T-helper 2 cell treated with Interferon-gamma antibody and Interleukin-4, amounts not matched to agents 5 μg/mL and 100 μg/mL, for 36 hours (primary cell): ENCODE results near the gene MICU2.

Experiments
- DNase-seq: peaks from one replicate; pipeline ENCODE4 v3.0.0; 2021; ENCODE audit warnings: low spot score
- H3K27ac Mint-ChIP-seq: one replicate; pipeline ENCODE4 v1.8.0; 2021; ENCODE audit warnings: mild to moderate bottlenecking, mixed read lengths
- H3K27me3 Mint-ChIP-seq: one replicate; pipeline ENCODE4 v1.8.0; 2021; ENCODE audit warnings: low read depth, mixed read lengths
- H3K36me3 Mint-ChIP-seq: one replicate; pipeline ENCODE4 v1.8.0; 2021; ENCODE audit warnings: low read depth, mixed read lengths
- H3K4me1 Mint-ChIP-seq: one replicate; pipeline ENCODE4 v1.8.0; 2021; ENCODE audit warnings: low read depth, mixed read lengths
- H3K4me3 Mint-ChIP-seq: one replicate; pipeline ENCODE4 v1.8.0; 2022; ENCODE audit warnings: mild to moderate bottlenecking, moderate library complexity, mixed read lengths
- H3K9me3 Mint-ChIP-seq: one replicate; pipeline ENCODE4 v1.8.0; 2021; ENCODE audit warnings: mixed read lengths

The MICU2 gene

DNA sequence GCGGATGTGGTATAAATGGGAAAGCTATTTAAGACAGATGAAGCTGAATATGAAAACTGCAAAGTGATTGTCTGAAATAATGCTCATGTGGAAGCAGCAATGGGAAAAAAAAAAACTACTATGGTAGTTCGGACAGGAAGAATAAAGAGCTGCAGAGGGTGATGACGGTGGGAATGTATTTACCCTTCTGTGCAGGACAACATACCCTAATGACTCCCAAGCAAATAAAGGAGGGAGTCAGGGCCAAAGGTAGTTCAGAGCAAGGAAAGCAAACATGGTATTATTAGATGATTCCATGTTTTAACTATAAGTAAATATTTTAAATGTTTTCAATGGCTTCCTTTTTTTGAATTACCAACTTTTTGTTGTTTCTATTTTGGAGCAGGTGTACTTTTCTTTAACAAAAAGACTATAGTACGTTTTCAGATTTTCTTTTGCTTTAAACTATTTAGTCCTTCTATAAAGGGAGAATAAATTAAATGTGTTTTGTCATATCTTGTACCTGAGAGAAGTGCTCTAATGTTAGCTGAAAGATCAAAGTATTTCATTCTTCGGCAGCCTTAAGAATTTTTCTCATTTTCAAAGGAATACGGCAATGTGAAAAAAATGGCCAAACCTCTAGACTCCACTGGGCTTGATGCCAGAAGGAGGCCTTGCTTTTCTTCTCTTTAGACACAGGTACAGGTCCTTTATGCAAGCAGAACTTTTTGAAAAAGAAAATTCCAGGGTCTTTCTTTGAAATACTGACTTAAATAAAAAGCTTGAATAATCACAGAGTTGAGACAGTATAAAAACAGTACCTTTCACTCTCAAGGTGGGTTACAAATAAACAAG, 77.0 kb downstream of the MICU2 start:
- Mint-ChIP-seq H3K27me3 (no peaks in the 10 kb centered on the region), H3K36me3 (peaks cover 15% of the 10 kb centered on the region), H3K27ac (no peak overlapping the region), H3K4me1 (peaks cover 10% of the 10 kb centered on the region), H3K4me3 (no peak overlapping the region), H3K9me3 (no peaks in the 10 kb centered on the region)
- DNase-seq: no peak

GRCh38 chr13:21522847-21523246, 81.1 kb downstream of the MICU2 start:
- Mint-ChIP-seq H3K4me3 (no peak overlapping the region), H3K4me1 (no peaks in the 10 kb centered on the region), H3K36me3 (peaks cover 14% of the 10 kb centered on the region), H3K27ac (no peak overlapping the region), H3K27me3 (no peaks in the 10 kb centered on the region), H3K9me3 (no peaks in the 10 kb centered on the region)
- no peak for DNase-seq

DNA sequence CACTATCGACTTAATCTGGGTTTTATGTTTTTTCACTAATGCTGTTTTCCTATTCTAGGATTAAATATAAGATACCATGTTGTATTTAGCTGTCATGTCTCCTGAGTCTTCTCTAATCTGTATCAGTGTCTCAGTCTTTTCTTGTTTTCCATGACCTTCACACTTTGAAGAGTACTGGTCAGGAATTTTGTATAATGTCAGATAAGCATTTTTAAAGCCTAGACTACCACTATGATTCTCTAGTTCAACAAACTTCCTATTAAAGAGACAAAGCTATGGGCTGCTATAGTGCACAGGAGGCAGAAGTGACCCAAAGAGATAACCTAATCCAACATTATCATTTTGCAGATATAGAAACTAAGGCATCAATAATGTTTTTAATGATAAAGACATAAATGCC, 81.8 kb downstream of the MICU2 start:
- Mint-ChIP-seq H3K27ac (no peak overlapping the region), H3K27me3 (no peaks in the 10 kb centered on the region), H3K4me3 (no peak overlapping the region), H3K4me1 (no peaks in the 10 kb centered on the region), H3K36me3 (peaks cover 14% of the 10 kb centered on the region), H3K9me3 (no peaks in the 10 kb centered on the region)
- DNase-seq: no peak

GRCh38 chr13:21518617-21519144, 85.3 kb downstream of the MICU2 start:
- Mint-ChIP-seq H3K27me3 (no peaks in the 10 kb centered on the region), H3K27ac (no peak overlapping the region), H3K36me3 (peaks cover 9% of the 10 kb centered on the region), H3K4me3 (no peak overlapping the region), H3K4me1 (no peaks in the 10 kb centered on the region), H3K9me3 (no peaks in the 10 kb centered on the region)
- DNase-seq: no peak

DNA sequence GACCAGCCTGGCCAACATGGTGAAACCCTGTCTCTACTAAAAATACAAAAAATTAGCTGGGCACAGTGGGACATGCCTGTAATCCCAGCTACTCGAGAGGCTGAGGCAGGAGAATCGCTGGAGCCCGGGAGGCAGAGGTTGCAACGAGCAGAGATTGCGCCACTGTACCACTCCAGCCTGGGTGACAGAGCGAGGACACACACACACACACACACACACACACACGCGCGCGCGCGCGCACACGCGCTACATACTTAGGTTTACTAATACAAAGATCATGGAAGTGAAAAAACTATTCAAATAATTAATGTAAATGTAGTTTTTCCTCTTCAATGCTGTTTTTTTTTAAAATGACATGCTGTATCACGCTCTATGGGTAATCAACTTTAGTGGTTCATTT, 86.4 kb downstream of the MICU2 start:
- no peak overlapping the region for H3K27ac Mint-ChIP-seq
- DNase-seq: no peak
- no peak overlapping the region for H3K4me3 Mint-ChIP-seq
- no peaks in the 10 kb centered on the region for H3K27me3 Mint-ChIP-seq
- no peaks in the 10 kb centered on the region for H3K4me1 Mint-ChIP-seq
- H3K9me3 Mint-ChIP-seq: no peaks in the 10 kb centered on the region
- peaks cover 12% of the 10 kb centered on the region for H3K36me3 Mint-ChIP-seq

DNA sequence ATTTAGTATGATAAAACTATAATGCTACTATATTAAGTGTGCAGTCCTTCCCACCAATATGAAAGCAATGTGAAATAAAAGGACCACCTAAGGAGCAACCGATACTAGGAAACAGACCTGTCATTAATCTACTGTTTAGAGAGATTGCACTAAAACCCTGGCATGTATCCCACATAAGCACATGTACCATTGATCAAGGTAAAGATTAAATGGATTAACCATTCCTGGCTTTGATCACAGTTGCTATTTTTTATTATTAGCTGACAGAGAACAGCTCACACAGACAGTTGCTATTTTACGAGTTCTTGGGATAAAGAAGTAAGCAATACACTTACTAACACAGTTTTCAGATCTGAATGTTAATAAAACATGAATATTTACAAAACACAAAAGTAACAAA, 87.2 kb downstream of the MICU2 start:
- H3K9me3 Mint-ChIP-seq: no peaks in the 10 kb centered on the region
- no peaks in the 10 kb centered on the region for H3K27me3 Mint-ChIP-seq
- H3K27ac Mint-ChIP-seq: no peak overlapping the region
- no peak for DNase-seq
- H3K36me3 Mint-ChIP-seq: peaks cover 11% of the 10 kb centered on the region
- H3K4me1 Mint-ChIP-seq: no peaks in the 10 kb centered on the region
- no peak overlapping the region for H3K4me3 Mint-ChIP-seq

GRCh38 chr13:21511849-21512248, 92.1 kb downstream of the MICU2 start:
- no peaks in the 10 kb centered on the region for H3K4me1 Mint-ChIP-seq
- H3K9me3 Mint-ChIP-seq: no peaks in the 10 kb centered on the region
- no peak for DNase-seq
- H3K4me3 Mint-ChIP-seq: no peak overlapping the region
- H3K36me3 Mint-ChIP-seq: peaks cover 17% of the 10 kb centered on the region
- no peaks in the 10 kb centered on the region for H3K27me3 Mint-ChIP-seq
- H3K27ac Mint-ChIP-seq: no peak overlapping the region

- peaks cover 10% of the 10 kb centered on the region for H3K36me3 Mint-ChIP-seq
- no peak overlapping the region for H3K27ac Mint-ChIP-seq
- H3K27me3 Mint-ChIP-seq: no peaks in the 10 kb centered on the region
- no peak for DNase-seq
- H3K4me1 Mint-ChIP-seq: no peaks in the 10 kb centered on the region
- no peak overlapping the region for H3K4me3 Mint-ChIP-seq
- H3K9me3 Mint-ChIP-seq: no peaks in the 10 kb centered on the region
These were observed 99.6 kb downstream of the MICU2 start for GRCh38 chr13:21504379-21504778.

DNA sequence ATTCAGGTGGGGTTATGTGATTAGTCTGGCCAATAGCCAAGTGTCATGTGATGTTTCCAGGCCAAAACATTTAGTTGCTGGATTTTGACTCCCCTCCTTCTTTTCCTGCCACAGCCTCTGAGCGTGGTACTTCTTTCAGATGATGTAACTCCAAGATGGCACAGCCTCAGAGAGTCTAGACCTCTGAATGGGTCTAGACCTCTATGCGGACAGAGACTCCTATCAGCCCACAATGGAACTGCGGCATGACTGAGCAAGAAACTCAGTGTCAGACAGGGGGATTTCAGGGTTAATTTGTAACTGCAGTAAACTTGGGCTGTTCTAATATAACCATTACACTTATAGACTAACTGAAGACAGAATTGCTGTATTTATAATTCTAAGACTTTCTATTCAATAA, 102.3 kb downstream of the MICU2 start:
- no peak overlapping the region for H3K27ac Mint-ChIP-seq
- peaks cover 6% of the 10 kb centered on the region for H3K36me3 Mint-ChIP-seq
- H3K4me1 Mint-ChIP-seq: no peaks in the 10 kb centered on the region
- H3K9me3 Mint-ChIP-seq: no peaks in the 10 kb centered on the region
- no peak overlapping the region for H3K4me3 Mint-ChIP-seq
- no peak for DNase-seq
- H3K27me3 Mint-ChIP-seq: no peaks in the 10 kb centered on the region

GRCh38 chr13:21486322-21486721, 117.6 kb downstream of the MICU2 start:
- no peaks in the 10 kb centered on the region for H3K4me1 Mint-ChIP-seq
- H3K27me3 Mint-ChIP-seq: peaks cover 4% of the 10 kb centered on the region
- peaks cover 15% of the 10 kb centered on the region for H3K36me3 Mint-ChIP-seq
- no peak overlapping the region for H3K27ac Mint-ChIP-seq
- H3K9me3 Mint-ChIP-seq: peaks cover 16% of the 10 kb centered on the region
- DNase-seq: no peak
- H3K4me3 Mint-ChIP-seq: no peak overlapping the region

DNA sequence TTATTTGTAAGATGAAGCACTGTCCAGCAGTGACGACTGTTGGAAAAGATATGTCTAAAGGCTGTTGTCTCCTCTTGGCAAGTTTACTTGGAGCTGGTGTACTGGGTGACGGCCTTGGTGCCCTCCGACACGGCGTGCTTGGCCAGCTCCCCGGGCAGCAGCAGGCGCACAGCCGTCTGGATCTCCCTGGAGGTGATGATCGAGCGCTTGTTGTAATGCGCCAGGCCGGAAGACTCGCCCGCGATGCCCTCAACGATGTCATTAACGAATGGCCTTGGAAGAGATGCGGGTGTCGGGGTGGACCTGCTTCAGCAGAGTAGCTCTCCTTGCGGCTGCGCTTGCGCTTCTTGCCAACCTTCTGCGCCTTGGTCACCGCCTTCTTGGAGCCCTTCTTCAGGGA, 120.2 kb downstream of the MICU2 start:
- Mint-ChIP-seq H3K9me3 (peaks cover 16% of the 10 kb centered on the region), H3K27ac (no peak overlapping the region), H3K4me3 (no peak overlapping the region), H3K36me3 (peaks cover 4% of the 10 kb centered on the region), H3K4me1 (peaks cover 2% of the 10 kb centered on the region), H3K27me3 (peaks cover 7% of the 10 kb centered on the region)
- no peak for DNase-seq

GRCh38 chr13:21481359-21481758, 122.6 kb downstream of the MICU2 start:
- peaks cover 5% of the 10 kb centered on the region for H3K9me3 Mint-ChIP-seq
- H3K4me3 Mint-ChIP-seq: no peak overlapping the region
- no peak overlapping the region for H3K27ac Mint-ChIP-seq
- no peaks in the 10 kb centered on the region for H3K36me3 Mint-ChIP-seq
- peaks cover 8% of the 10 kb centered on the region for H3K4me1 Mint-ChIP-seq
- no peak for DNase-seq
- peaks cover 7% of the 10 kb centered on the region for H3K27me3 Mint-ChIP-seq

GRCh38 chr13:21478881-21479808, 124.8 kb downstream of the MICU2 start:
- H3K4me1 Mint-ChIP-seq: peaks cover 8% of the 10 kb centered on the region
- DNase-seq: no peak
- peaks cover 5% of the 10 kb centered on the region for H3K27me3 Mint-ChIP-seq
- H3K27ac Mint-ChIP-seq: peak overlapping the region; percentile 22
- no peaks in the 10 kb centered on the region for H3K36me3 Mint-ChIP-seq
- H3K4me3 Mint-ChIP-seq: peak overlapping the region; percentile 23
- H3K9me3 Mint-ChIP-seq: no peaks in the 10 kb centered on the region

DNA sequence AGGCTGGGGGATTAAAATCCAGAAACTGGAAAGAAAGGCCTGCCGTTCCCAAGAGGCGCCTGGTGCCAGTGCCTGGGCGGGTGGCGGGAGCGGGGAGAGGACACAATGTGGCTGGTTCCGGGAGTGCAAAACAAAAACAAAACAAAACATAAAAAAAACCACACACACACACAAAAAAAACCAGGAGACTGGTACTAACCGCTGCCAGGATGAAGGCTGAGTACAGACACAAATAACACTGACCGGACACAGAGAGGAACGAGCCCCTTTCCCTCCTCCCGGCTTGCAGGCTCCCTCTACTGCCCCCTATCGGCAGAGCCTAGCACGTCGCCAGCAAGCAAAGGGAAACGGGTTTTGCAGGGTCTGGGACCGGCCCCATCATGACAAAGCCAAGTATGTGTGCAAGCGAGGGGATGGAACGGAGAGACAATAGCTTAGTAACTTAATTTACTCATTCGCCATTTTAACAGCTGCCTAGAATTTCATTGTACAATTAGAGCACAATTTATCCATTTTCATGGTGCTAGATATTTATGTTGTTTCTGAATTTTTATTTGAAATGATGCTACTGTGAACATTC, 127.0 kb downstream of the MICU2 start:
- H3K9me3 Mint-ChIP-seq: no peaks in the 10 kb centered on the region
- DNase-seq: peak; percentile 74
- H3K4me3 Mint-ChIP-seq: peak overlapping the region; percentile 73
- H3K27ac Mint-ChIP-seq: peak overlapping the region; percentile 49
- H3K4me1 Mint-ChIP-seq: peaks cover 8% of the 10 kb centered on the region
- no peaks in the 10 kb centered on the region for H3K36me3 Mint-ChIP-seq
- peaks cover 5% of the 10 kb centered on the region for H3K27me3 Mint-ChIP-seq
